ENCODE results near the gene SLC35C1. TPM values are rescaled to one million over a fixed set of nuclear protein-coding genes. Genes with fewer than 3 reads are reported as not detected.

The SLC35C1 gene
- total and polyA plus RNA-seq, 3 experiments from 2014 or later: 17.7 to 22.4 (median 18.1) TPM

- DNase-seq: no peak
- Mint-ChIP-seq H3K4me3 (no peak overlapping the region), H3K4me1 (no peaks in the 10 kb centered on the region), H3K27me3 (peaks cover 2 to 11% of the 10 kb centered on the region in 2 donors), H3K27ac (no peak overlapping the region), H3K9me3 (no peaks in the 10 kb centered on the region), H3K36me3 (no peaks in the 10 kb centered on the region)
- Histone ChIP-seq H3K9me3 (ENCODE audit: low read length) (no peaks in the 10 kb centered on the region), H3K4me3 (ENCODE audit: low read length) (no peak overlapping the region), H3K4me1 (ENCODE audit: insufficient read depth, low read length) (no peaks in the 10 kb centered on the region), H3K27ac (ENCODE audit: low read depth, low read length) (no peak overlapping the region), H3K27me3 (ENCODE audit: insufficient read depth, low read length, poor library complexity, severe bottlenecking) (no peaks in the 10 kb centered on the region), H3K36me3 (ENCODE audit: insufficient read depth, low read length) (no peaks in the 10 kb centered on the region)
- POLR2A ChIA-PET: no interaction called here
- CTCF ChIA-PET: interaction anchor here (0.7 to 3.0 kb wide), 3 partner anchors 10 to 370 kb away, joined by 3 to 13 read pairs (median 3); no protein-coding TSS in a partner anchor
These were observed 9.6 kb upstream of the SLC35C1 start for GRCh38 chr11:45795379-45795778.

- Mint-ChIP-seq H3K4me1 (no peaks in the 10 kb centered on the region), H3K4me3 (no peak overlapping the region), H3K27ac (no peak overlapping the region), H3K9me3 (no peaks in the 10 kb centered on the region), H3K36me3 (no peaks in the 10 kb centered on the region), H3K27me3 (peaks cover 0 to 6% of the 10 kb centered on the region in 2 donors)
- no peak for DNase-seq
- ChIA-PET CTCF (interaction anchor here (1.4 to 3.0 kb wide), 2 partner anchors 9 to 25 kb away, joined by 3 to 13 read pairs; no protein-coding TSS in a partner anchor), POLR2A (no interaction called here)
- Histone ChIP-seq H3K9me3 (ENCODE audit: low read length) (no peaks in the 10 kb centered on the region), H3K27me3 (ENCODE audit: insufficient read depth, low read length, poor library complexity, severe bottlenecking) (no peaks in the 10 kb centered on the region), H3K4me3 (ENCODE audit: low read length) (no peak overlapping the region), H3K36me3 (ENCODE audit: insufficient read depth, low read length) (no peaks in the 10 kb centered on the region), H3K4me1 (ENCODE audit: insufficient read depth, low read length) (no peaks in the 10 kb centered on the region), H3K27ac (ENCODE audit: low read depth, low read length) (no peak overlapping the region)
These were observed 8.5 kb upstream of the SLC35C1 start for GRCh38 chr11:45796461-45796861.

GRCh38 chr11:45798793-45799441 lies 6.0 kb upstream of the SLC35C1 start:
- Mint-ChIP-seq H3K27ac (no peak overlapping the region), H3K27me3 (no peaks in the 10 kb centered on the region), H3K4me3 (no peak overlapping the region), H3K4me1 (peaks cover 0 to 4% (median 1%) of the 10 kb centered on the region in 3 donors), H3K36me3 (no peaks in the 10 kb centered on the region), H3K9me3 (no peaks in the 10 kb centered on the region)
- Histone ChIP-seq H3K4me3 (ENCODE audit: low read length) (no peak overlapping the region), H3K27me3 (ENCODE audit: insufficient read depth, low read length, poor library complexity, severe bottlenecking) (no peaks in the 10 kb centered on the region), H3K9me3 (ENCODE audit: low read length) (no peaks in the 10 kb centered on the region), H3K36me3 (ENCODE audit: insufficient read depth, low read length) (no peaks in the 10 kb centered on the region), H3K4me1 (ENCODE audit: insufficient read depth, low read length) (no peaks in the 10 kb centered on the region), H3K27ac (ENCODE audit: low read depth, low read length) (no peak overlapping the region)
- DNase-seq: no peak
- CTCF ChIA-PET: interaction anchor here (1.1 to 2.4 kb wide), 2 partner anchors 13 to 27 kb away, joined by 4 to 14 read pairs; no protein-coding TSS in a partner anchor
- POLR2A ChIA-PET: no interaction called here

- CTCF ChIA-PET: interaction anchor here (1.1 to 2.4 kb wide), 2 partner anchors 13 to 28 kb away, joined by 4 to 14 read pairs; no protein-coding TSS in a partner anchor
These were observed 5.4 kb upstream of the SLC35C1 start for GRCh38 chr11:45799562-45799961.

GRCh38 chr11:45800261-45800660 lies 4.7 kb upstream of the SLC35C1 start:
- no peaks in the 10 kb centered on the region for H3K9me3 ChIP-seq (ENCODE audit: low read length)
- POLR2A ChIA-PET: no interaction called here
- H3K9me3 Mint-ChIP-seq: no peaks in the 10 kb centered on the region
- H3K4me3 Mint-ChIP-seq: peak overlapping the region in 1 of 7 donors; percentile 59
- H3K27me3 Mint-ChIP-seq: no peaks in the 10 kb centered on the region
- no peaks in the 10 kb centered on the region for H3K27me3 ChIP-seq (ENCODE audit: insufficient read depth, low read length, poor library complexity, severe bottlenecking)
- no peak overlapping the region for H3K27ac ChIP-seq (ENCODE audit: low read depth, low read length)
- H3K4me3 ChIP-seq (ENCODE audit: low read length): no peak overlapping the region
- no peak for DNase-seq
- CTCF ChIA-PET: interaction anchor here (1.1 to 2.4 kb wide), 2 partner anchors 12 to 29 kb away, joined by 4 to 14 read pairs; no protein-coding TSS in a partner anchor
- no peak overlapping the region for H3K27ac Mint-ChIP-seq
- peaks cover 0 to 9% (median 1%) of the 10 kb centered on the region in 3 donors for H3K4me1 Mint-ChIP-seq
- no peaks in the 10 kb centered on the region for H3K4me1 ChIP-seq (ENCODE audit: insufficient read depth, low read length)
- peaks cover 0 to 9% (median 0%) of the 10 kb centered on the region in 3 donors for H3K36me3 Mint-ChIP-seq
- H3K36me3 ChIP-seq (ENCODE audit: insufficient read depth, low read length): no peaks in the 10 kb centered on the region

More at GRCh38 chr11:45799562-45799961, 5.4 kb upstream of the SLC35C1 start:
- H3K9me3 Mint-ChIP-seq: no peaks in the 10 kb centered on the region
- H3K27ac Mint-ChIP-seq: no peak overlapping the region
- Histone ChIP-seq H3K36me3 (ENCODE audit: insufficient read depth, low read length) (no peaks in the 10 kb centered on the region), H3K27ac (ENCODE audit: low read depth, low read length) (no peak overlapping the region), H3K4me3 (ENCODE audit: low read length) (no peak overlapping the region), H3K4me1 (ENCODE audit: insufficient read depth, low read length) (no peaks in the 10 kb centered on the region), H3K9me3 (ENCODE audit: low read length) (no peaks in the 10 kb centered on the region), H3K27me3 (ENCODE audit: insufficient read depth, low read length, poor library complexity, severe bottlenecking) (no peaks in the 10 kb centered on the region)
- H3K4me1 Mint-ChIP-seq: peaks cover 0 to 4% (median 1%) of the 10 kb centered on the region in 3 donors
- no peak for DNase-seq
- H3K4me3 Mint-ChIP-seq: no peak overlapping the region
- peaks cover 0 to 4% (median 0%) of the 10 kb centered on the region in 3 donors for H3K36me3 Mint-ChIP-seq
- no peaks in the 10 kb centered on the region for H3K27me3 Mint-ChIP-seq
- POLR2A ChIA-PET: no interaction called here

- Histone ChIP-seq H3K36me3 (ENCODE audit: insufficient read depth, low read length) (no peaks in the 10 kb centered on the region), H3K27me3 (ENCODE audit: insufficient read depth, low read length, poor library complexity, severe bottlenecking) (no peaks in the 10 kb centered on the region), H3K4me1 (ENCODE audit: insufficient read depth, low read length) (peaks cover 15% of the 10 kb centered on the region), H3K9me3 (ENCODE audit: low read length) (no peaks in the 10 kb centered on the region), H3K27ac (ENCODE audit: low read depth, low read length) (no peak overlapping the region), H3K4me3 (ENCODE audit: low read length) (no peak overlapping the region)
- H3K27me3 Mint-ChIP-seq: no peaks in the 10 kb centered on the region
- H3K4me3 Mint-ChIP-seq: peak overlapping the region in 2 of 7 donors; percentile 8 to 99
- no peaks in the 10 kb centered on the region for H3K9me3 Mint-ChIP-seq
- peaks cover 11 to 24% (median 11%) of the 10 kb centered on the region in 3 donors for H3K4me1 Mint-ChIP-seq
- ChIA-PET POLR2A (no interaction called here), CTCF (no interaction called here)
- no peak for DNase-seq
- peaks cover 0 to 18% (median 0%) of the 10 kb centered on the region in 3 donors for H3K36me3 Mint-ChIP-seq
- peak overlapping the region in 2 of 8 donors; percentile 29 to 62 for H3K27ac Mint-ChIP-seq
These were observed 3.1 kb upstream of the SLC35C1 start for GRCh38 chr11:45801723-45802315.

GRCh38 chr11:45802531-45803317 lies 2.2 kb upstream of the SLC35C1 start:
- H3K4me3 Mint-ChIP-seq: peak overlapping the region in 6 of 7 donors; percentile 49 to 99 (median 60)
- peak overlapping the region in 4 of 8 donors; percentile 29 to 81 (median 67) for H3K27ac Mint-ChIP-seq
- H3K4me1 Mint-ChIP-seq: peaks cover 17 to 33% (median 20%) of the 10 kb centered on the region in 3 donors
- no peaks in the 10 kb centered on the region for H3K36me3 ChIP-seq (ENCODE audit: insufficient read depth, low read length)
- no peaks in the 10 kb centered on the region for H3K9me3 Mint-ChIP-seq
- peaks cover 24% of the 10 kb centered on the region for H3K4me1 ChIP-seq (ENCODE audit: insufficient read depth, low read length)
- H3K9me3 ChIP-seq (ENCODE audit: low read length): no peaks in the 10 kb centered on the region
- no peak overlapping the region for H3K27ac ChIP-seq (ENCODE audit: low read depth, low read length)
- peaks cover 0 to 23% (median 0%) of the 10 kb centered on the region in 3 donors for H3K36me3 Mint-ChIP-seq
- H3K4me3 ChIP-seq (ENCODE audit: low read length): no peak overlapping the region
- DNase-seq: no peak
- ChIA-PET POLR2A (interaction anchor here (0.7 kb wide), 1 partner anchor 46 kb away, joined by 8 read pairs; no protein-coding TSS in a partner anchor), CTCF (interaction anchor here (2.8 kb wide), 1 partner anchor 31 kb away, joined by 17 read pairs; no protein-coding TSS in a partner anchor)
- H3K27me3 ChIP-seq (ENCODE audit: insufficient read depth, low read length, poor library complexity, severe bottlenecking): no peaks in the 10 kb centered on the region
- H3K27me3 Mint-ChIP-seq: no peaks in the 10 kb centered on the region

Data from CD8-positive, alpha-beta memory T cell (primary cell).